ENCODE measurements around the gene HIPK3.
A peak's percentile ranks its signal among the peaks of the same experiment; 100 is the strongest.
"Not testable (repeated sequence)": the region's sequence is repeated elsewhere in the genome, so short reads cannot be mapped to it uniquely, and the experiment has no call there.

The HIPK3 gene

DNA sequence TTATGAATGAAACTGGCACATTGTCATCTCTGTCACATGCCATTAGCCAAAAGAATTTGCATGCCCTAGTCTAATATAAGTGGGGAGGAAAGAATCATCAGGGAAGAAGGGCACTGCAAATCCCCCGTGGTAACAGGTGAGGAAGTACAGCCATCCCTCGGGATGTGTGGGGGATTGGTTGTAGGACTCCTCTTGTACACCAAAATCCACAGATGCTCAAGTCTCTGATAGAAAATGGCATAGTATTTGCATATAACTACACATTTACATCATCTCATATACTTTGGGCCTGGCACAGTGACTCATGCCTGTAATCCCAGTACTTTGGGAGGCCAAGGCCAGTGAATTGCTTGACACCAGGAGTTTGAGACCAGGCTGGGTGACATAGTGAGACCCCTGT is 109.7 kb downstream of the HIPK3 start:
- DNase-seq, result no peak

DNA sequence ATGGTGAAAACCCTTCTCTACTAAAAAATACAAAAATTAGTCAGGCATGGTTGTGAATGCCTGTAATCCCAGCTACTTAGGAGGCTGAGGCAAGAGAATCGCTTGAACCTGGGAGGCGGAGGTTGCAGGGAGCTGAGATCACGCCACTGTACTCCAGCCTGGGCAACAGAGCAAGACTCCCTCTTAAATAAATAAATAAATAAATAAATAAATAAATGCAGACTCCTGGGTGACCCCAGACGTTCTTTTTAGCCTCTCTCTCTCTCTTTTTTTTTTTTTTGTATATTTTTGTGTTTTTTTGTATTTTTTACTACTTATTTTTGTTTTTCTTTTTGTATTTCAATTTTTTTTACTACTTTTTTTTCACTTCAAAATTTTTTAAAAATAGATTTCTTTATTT is 111.3 kb downstream of the HIPK3 start:
- not testable (repeated sequence) for DNase-seq

DNA sequence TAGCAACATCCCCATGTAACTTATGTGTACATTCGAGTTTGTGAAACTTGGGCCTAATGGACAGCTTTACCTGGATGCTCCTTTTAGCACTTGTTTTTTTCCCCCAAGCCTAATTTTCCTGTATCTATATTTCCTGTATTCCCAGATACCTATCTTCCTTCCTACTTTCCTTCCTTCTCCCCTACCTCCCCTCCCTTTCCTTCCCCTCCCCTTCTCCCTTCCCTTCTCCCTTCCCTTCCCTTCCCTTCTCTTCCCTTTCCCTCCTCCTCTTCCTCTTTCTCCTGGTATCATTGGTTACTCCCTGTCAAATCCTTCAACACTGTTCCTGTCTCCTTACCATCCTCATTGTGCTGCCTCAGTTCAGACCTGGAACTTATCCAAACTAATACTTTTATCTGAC is 111.8 kb downstream of the HIPK3 start:
- DNase-seq, result no peak

DNA sequence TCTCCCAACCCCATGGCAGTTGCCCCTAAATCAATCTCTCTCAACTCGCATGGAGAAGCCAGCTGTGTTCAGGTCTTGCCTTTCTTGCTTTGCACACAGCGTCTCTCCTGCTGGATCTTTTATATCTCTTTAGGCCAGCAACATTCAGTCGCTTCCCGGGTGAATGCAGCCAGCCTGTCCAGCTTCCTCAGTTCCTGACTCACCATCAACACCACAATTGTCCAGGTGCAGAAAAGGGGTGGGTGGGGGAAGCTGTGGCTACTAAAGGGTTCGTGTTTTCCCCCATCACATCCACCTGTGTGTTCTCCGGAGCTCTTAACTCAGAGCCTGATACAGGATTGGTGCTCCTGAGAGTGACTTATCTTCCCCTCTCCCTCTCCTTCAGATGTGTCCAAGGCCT is 116.5 kb downstream of the HIPK3 start:
- no peak for DNase-seq

DNA sequence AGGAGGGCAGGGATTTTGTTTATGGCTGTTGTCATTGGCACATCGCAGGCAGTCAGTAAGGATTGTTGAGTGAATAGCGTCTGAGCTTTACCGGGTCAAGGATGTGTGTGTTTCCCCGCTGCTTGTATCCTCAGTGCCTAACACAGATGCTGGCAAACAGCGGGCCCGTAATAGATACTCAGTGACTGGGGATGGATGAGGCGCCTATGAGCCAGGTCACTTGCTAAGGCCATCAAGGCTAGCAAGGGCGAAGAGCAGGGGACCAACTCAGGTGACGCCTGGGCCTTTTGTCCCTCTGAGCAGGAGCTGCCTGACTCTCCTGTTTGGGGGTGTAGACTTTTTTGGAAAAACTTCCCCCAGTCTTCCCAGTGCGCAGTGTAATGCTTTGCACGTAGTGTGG is 118.1 kb downstream of the HIPK3 start:
- DNase-seq, result no peak

DNA sequence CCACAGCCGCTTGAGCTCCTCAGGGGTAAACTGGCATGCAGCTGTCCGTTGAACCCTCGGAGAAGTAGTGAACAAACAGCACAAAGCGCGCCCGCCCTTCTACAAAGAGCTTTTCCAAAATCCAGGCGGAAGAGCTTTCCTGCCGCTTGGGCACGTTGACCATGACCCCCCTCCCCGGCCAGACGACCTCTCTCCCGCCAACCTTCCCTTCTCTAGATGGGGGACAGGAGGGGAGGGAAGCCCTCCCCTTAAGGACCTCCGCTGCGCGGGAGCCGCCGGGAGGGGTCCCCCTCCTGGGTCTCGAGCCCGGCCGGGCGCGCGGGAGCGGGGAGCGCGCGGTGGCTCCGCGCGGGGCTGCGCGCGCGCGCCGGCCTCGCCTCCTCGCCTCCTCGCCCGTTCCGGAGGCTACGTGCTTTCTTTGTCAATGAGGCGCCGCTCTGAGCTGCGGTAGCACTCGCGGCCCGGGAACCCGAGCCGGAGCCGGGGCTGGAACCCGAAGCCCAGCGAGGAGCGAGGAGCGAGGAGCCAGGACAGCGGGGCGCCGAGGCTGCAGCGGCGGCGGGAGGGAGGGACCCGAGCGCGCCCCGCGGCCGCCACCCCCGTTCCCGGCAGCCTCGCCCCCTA is 118.6 kb downstream of the HIPK3 start, which contains the start of gene KIAA1549L:
TSS of gene KIAA1549L (plus strand) at position 421 of the 624 bp plus-strand sequence.
- DNase-seq, result peak; percentile 54

DNA sequence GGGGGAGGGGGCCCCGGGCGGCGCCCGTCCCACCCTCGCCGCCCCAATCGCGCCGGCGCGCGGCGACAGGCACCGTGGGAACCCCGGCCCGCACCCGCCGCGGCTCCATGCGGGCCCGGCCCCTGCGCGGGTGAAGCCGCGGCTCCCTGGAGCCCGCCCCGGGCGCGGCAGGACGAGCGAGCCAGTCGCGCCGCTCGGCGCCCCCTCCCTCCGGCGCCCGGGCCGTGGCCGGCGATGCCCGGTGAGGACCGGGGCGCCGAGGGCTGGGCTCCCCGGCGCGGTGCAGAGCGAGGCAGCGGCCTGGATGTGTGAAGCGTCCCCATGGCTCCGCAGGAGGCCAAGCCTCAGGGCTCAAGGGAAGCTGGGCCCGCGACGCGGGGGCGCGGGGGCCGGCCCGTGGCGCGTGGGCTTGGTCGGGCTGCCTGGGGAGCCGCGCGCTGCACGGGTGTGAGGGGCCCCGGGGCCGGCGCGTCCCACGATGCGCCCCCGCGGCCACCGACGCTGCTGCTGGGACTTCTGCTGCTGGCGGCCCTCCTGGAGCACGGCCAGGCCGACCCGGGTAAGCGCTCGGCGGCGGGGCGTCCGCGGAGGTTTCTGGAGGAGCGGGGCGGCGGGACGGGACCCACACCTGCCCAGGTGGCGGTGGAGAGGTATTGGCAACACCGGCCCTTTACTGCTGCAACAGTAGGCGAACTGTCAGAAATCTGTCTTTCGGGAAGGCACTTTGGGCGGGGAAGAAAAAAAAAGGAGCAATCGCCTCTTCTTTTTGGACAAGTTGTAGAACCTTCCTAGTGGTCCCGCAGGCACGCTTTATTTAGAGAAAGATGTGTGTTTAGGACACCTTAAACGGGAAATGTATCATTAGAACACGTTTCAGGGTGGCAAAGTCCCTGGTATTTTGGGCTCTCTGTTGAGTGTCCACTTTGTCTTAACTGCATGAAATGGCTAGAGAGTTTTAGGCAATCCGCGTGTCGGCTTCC is 119.4 kb downstream of the HIPK3 start:
- peak; percentile 38 for DNase-seq

DNA sequence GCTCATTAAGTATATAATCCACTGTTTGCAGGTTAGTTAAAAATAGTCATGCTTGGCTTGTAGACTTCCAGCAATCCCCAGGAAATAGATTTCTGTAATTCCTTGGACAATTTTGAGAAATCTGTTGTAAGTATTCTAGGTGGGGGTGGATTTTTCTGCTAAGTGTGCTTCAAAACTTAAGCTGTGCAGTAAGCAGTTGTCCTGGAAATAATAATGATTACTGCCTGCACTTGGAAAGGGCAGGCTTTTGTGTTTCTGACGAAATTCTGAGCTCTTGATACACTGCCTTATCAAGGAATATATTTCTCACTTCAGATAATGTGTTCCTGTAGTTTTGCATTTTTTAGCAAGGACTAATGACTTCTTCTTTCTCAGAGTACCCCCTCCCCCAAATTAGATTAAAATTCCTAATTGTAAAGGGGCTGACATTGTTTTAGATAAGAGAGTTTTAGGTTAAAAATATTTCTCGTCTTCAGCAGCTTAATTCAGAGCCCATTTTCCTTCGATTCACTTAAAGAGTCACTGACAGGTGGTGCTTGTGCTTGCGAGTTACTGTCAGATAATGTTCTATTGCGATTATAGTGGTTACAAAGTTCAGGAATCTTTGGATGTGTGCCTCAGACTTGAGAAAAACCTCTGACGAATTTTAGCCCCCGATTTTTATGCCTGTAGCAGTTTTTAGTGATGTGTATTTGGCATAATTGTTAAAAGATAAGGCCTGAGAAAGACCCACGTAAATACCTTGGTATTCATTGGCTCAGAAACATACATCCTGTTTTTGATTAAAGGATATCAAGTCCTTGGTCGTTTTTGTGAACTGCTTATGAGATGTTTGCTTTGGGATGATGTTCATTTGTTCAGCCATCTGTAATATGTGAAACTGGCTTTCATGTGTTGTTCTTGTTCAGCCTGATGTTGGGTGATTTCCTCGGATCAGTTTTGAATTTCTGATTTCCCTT is 120.5 kb downstream of the HIPK3 start:
- peak; percentile 30 for DNase-seq

DNA sequence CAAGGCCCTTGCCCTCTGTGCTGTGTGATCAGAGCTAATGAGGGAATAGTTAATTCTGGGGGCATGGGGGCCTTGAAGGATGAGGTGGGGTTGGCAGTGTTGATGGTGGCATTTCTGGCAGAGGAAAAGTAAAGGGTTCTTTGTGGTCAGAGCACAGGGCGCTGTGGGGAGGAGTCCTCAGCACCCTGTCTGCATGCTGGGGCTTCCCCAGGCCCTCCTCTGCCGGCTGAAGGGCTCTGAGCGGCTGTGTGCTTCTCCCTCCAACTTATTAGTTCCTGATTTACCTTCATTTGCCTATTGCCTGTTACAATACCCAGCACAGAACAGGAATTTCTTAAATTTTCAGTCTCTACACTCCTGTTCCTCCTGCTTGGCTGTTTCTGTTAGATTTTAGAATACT is 122.8 kb downstream of the HIPK3 start:
- no peak for DNase-seq

DNA sequence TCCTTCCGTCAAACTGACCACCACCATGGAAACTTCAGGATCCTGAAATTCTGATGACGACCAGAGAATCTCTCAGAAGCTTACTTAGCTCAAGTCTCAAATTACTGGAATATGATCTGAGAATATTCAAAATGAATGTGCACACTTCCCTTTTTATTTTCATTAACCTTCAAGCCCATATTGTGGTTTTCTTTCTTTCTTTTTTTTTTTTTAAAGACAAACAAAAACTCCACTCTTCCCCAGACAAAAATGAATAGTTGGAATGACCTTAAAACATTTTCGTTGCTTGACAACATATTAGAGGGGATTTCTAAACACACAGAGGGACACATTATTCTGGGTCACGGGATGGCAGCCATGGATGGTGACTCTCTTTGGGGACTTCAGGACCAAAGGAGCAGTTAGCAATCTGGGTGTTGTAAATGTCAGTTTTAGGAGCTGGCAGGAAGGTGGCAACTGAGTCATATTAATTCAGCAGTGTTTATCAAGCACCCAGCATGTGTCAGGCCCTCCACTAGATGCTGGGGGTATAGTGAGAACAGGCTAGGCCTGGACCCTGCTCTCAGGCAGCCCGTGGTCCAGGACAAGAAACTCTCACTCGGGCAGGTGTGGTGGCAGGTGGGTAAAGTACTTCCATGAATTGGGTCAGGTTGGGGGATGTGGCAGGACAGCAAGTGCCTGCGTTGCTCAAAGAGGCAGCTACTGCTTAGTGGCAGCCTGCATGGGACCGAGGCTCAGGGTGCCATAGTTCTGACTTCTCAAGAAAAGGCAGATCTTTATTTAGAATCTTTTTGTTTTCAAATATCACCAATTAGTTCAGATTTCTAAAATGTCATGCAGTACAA is 126.1 kb downstream of the HIPK3 start:
- DNase-seq, result peak; percentile 52

DNA sequence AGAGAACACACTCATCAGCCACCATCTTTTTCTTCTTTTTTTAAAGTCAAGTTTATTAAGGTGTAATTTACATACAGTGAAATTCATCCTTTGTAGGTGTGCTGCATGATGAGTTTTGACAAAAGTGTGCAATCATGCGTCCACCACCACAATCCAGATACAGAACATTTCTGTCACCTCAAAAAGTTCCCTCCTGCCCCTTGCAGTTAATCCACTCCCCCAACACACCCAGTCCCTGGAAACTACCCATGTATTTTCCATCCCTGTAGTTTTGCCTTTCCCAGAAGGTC is 126.7 kb downstream of the HIPK3 start:
- DNase-seq, result no peak

DNA sequence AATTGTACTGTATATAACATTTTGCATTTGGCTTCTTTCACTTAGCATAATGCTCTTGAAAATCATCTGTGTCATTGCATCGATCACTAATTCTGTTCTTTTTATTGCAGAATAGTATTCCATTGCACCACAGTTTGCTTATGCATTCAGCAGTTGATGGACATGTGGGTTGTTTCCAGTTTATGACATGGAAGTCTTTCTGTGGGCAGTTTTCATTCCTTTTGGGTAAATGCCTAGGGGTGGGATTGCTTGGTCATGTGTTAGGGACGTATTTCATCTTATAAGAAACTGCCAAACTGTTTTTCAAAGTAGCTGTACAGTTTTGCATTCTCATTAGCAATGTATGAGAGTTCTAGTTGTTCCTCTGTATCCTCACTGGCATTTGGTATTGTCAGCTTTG is 127.0 kb downstream of the HIPK3 start:
- DNase-seq, result no peak

DNA sequence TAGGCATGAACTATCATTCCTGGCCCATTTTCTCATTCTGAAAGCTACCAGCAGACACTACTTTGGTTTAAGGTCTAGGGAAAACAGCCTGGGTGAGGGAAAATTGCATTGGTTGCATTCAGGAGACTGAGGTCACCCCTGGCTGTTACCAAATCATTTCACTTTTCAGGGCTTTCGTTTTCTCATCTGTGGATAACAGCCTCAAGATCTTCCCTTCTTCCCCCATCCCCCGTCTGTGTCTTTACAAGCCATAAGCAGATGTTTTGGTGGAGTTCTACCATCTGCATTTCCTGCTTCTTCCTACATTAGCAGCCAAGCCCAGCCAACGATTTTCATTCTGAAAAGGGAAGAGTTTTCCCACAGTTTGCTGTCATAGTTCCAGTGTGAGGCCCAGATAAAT is 130.4 kb downstream of the HIPK3 start:
- DNase-seq, result no peak

DNA sequence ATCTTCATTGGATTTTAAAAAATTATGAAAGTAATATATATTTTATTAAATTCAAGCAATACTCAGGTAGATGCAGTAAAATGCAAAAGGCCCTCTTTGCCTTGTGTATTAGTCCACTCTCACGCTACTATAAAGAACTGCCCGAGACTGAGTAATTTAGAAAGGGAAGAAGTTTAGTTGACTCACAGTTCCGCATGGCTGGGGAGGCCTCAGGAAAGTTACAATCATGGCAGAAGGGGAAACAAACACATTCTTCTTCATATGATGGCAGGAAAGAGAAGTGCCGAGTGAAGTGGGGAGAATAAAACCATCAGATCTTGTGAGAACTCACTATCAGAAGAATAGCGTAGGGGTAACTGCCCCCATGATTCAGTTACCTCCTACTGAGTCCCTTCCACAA is 130.8 kb downstream of the HIPK3 start:
- no peak for DNase-seq

DNA sequence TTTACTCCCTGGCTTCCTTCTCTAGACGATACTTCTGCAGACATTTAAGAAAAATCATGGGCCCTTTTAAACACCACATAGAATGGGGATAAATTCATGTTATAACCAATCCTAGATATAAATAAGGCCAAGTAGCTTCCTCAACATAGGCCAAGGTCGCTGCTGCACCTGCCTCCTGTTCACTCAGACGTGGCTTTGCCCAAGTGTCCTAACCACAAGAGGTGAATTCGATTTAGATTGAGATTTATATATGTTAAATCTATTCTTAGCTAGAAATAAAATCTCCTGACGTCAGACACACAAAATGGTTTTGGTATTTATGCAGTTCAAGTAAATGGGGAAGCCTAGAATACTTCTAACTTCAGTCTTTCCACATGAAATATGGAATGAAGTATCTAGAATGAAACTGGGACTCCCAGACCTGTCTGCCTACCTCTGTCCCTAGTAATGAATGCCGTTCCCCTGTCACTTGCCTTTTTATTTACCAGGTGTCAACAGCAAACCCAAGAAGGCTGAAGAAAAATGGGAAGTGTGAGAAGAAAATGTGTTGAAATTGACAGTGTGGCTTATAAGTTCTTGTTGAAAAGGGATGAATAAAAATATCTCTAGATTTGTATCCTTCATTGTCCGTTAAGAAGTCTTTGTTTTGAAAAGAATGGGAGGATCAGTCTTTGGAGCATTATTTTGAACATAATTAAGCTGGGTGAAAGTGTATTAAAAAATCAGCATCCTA is 131.8 kb downstream of the HIPK3 start:
- DNase-seq, result no peak

DNA sequence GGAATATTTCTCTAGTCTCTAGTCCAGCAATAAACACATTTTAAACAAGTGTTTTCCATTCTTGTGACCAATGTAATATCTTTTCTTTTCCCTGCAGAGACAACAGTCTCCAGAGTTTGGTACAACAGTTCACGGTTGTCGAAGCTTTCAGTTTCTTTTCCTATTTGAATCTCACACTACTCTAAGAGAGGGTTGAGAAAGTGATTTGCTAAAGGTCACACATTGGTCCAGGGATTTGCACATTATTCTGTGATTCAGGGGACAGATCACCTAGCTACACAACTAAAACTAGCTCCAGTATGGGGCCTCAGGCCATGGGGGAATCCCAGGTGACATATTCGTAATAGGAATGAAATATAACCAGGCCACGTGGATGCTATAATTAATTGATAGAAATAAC is 132.5 kb downstream of the HIPK3 start:
- no peak for DNase-seq

DNA sequence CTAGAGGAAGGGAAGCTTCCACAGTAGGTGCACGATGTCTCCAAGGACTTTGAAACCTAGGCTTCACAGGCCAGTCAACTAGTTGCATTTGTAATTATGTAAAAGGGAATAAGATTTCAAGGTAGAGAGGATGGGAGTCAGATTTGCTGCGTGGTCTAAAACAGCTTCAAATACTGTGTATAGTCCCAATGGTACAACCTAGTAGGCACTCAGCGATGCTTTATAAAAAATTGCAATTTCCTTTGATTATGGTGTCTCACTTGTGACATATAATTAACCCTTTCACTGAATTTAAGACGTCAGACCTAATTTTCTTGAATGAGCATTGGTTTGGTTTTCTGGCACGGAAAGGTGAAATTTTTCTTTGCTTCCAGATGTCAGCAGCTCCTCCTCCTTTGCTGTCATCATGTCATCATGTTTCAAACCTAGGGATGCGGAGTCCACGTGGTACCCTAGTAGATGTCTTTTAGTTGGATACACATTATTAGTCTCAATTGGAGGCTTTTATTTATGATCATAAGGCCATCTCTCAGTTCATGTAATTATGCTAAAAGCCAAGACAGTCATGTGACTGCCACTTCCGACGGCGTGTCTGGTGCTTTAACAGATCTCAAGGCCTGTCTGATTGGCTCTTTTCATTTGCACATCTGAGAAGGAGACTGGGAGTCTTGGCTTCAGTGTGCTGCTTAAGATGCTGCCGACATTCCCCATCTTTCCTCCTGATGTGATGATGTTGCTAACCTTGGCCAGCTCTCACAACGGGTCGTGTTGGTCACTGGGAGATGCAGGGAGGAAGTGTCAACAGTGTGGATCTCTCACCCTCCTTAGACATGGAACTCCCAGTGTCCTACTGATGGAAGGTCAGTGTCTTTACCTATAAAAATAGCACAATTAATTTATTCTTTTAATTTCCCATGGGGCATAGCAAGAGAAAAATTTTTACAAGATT is 134.0 kb downstream of the HIPK3 start:
- DNase-seq, result no peak

DNA sequence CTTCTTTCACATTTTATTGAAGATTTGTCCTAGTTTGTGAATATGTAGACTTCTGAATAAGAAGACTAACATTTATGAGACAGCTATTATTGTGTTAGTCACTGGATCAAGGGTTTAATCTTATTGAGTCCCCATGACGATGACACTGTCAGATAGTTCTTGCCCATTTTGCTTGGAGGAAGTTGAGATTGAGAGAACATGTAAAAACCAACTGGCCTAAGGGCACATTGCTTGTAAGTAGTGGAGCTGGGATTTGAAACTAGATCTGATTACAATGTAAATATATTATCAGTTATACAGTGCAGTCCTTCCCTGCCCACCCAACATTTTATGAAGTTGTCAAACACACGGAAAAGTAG is 134.7 kb downstream of the HIPK3 start:
- no peak for DNase-seq

DNA sequence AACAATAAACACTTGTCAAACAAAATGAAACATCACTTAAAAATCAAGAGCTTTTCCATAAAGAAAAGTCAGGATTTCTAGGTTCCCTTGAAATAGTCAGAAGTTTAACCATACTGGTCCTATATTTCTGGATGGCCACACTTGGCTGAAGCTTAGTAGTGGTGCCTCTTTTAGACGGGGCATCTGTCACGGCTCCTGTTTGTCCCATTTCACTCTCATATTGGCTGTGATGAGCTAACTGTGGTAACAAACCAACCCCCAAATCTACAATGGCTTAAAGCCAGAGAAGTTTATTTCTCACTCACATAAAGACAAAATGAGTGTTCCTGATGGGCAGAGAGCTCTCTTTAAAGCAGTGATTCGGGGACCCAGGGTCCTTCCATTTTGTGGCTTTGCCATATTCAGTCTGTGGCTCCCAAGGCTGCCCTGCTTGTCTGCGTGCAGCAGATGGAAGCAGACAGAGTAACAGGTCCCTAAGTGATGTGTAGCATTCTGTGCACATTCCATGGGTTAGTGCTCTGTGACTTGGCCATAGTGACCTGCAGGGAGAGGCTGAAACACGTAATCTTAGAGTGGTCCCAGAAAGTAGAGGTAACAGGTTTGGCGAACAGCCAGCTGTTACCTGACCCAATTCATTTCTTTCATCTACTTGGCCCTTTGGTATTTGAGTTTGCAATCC is 137.4 kb downstream of the HIPK3 start:
- DNase-seq, result no peak

DNA sequence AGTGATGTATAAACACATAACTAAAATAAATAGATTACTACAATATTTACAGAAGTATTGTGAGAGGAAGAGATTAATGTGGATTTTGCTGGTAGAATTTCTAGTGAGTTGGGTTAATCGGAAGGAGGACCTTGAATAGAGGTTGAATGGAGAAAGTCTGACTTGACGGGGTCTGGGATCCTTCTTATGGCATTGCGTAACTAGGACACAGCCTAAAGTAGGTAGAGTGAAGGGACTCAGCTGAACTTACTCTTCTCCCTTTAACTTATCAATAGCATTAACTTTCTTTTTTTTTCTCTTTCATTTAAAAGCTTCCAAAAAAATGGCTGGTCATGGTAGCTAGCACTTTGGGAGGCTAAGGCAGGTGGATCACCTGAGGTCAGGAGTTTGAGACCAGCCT is 139.2 kb downstream of the HIPK3 start:
- DNase-seq, result no peak
